Calu3 (cell line): ENCODE measurements around the gene DAPL1. TPM values are rescaled to one million over a fixed set of nuclear protein-coding genes. Genes with fewer than 3 reads are reported as not detected.

ENCODE experiments used
- BruUV-seq: library from RNA; stranded (reverse); fragments of 400-500 nt; replicated peaks from 2 replicates; lab custom pipeline; 2021; lab: Mats Ljungman, UMichigan
- CTCF ChIA-PET: fragments of 300-600 bp; sonication (Branson Sonifier 250); formaldehyde crosslinking; loops from one replicate; lab custom pipeline; 2022; ENCODE audit warnings: antibody characterized with exemption; lab: Charles Lee
- DNase-seq: peaks from one replicate; pipeline ENCODE4 v3.0.0; 2022
- H3K27ac Mint-ChIP-seq: one replicate; pipeline ENCODE4 v1.8.0; 2022; ENCODE audit warnings: mixed read lengths; ENCODE audit not compliant: unreplicated experiment
- H3K27me3 Mint-ChIP-seq: one replicate; pipeline ENCODE4 v1.8.0; 2022; ENCODE audit warnings: mixed read lengths; ENCODE audit not compliant: unreplicated experiment
- H3K36me3 Mint-ChIP-seq: one replicate; pipeline ENCODE4 v1.8.0; 2022; ENCODE audit warnings: mild to moderate bottlenecking, moderate library complexity, mixed read lengths; ENCODE audit not compliant: insufficient read depth, unreplicated experiment
- H3K4me1 Mint-ChIP-seq: one replicate; pipeline ENCODE4 v1.8.0; 2022; ENCODE audit warnings: mild to moderate bottlenecking, low read depth, mixed read lengths; ENCODE audit not compliant: unreplicated experiment
- H3K4me3 Mint-ChIP-seq: one replicate; pipeline ENCODE4 v1.8.0; 2022; ENCODE audit warnings: mild to moderate bottlenecking, low read depth, moderate library complexity, mixed read lengths; ENCODE audit not compliant: unreplicated experiment
- H3K9me3 Mint-ChIP-seq: one replicate; pipeline ENCODE4 v1.8.0; 2022; ENCODE audit warnings: low read depth, mixed read lengths; ENCODE audit not compliant: unreplicated experiment
- intact Hi-C: fragments of 100-400 bp; cut with micrococcal nuclease; formaldehyde crosslinking; loops from one replicate; pipeline ENCODE4 v1.10.0; 2022; ENCODE audit not compliant: unreplicated experiment
- total RNA-seq: library from RNA; stranded (reverse); gene quantifications from 2 replicates; pipeline ENCODE4 v1.2.3, GENCODE V29; 2022
- TF ChIP-seq, protein P1 (sequence below): fragments of 200-600 bp; IDR thresholded peaks from one replicate; pipeline ENCODE4 v1.8.0; 2022; ENCODE audit warnings: antibody characterized with exemption; ENCODE audit not compliant: unreplicated experiment

The DAPL1 gene
- total RNA-seq, 1 experiment from 2014 or later: not detected

DNA sequence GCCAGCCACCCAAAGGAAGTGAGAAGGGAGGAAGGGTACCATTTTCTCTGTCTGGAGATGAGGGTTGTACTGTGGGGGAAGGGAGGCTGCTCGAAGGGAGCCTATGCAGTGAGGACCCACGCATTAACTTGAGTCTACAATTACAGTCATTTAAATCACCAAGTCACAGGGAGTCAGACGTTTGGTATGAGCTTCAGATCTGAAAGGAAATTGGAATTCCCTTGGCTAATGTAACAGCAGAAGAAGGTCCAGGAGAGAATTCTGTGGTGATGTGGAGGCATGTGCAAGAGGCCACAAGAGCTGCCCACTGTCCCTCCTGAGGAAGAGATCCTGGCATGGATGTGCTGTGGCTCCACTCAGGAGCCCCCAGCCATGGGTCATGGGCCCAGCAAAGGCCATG is 22.5 kb downstream of the DAPL1 start:
- Mint-ChIP-seq H3K4me3 (no peak overlapping the region), H3K27ac (no peak overlapping the region), H3K36me3 (no peaks in the 10 kb centered on the region), H3K27me3 (peaks cover 61% of the 10 kb centered on the region), H3K4me1 (peaks cover 20% of the 10 kb centered on the region), H3K9me3 (peaks cover 3% of the 10 kb centered on the region)
- BruUV-seq: no TSS peak
- TF ChIP-seq, protein P1, sequence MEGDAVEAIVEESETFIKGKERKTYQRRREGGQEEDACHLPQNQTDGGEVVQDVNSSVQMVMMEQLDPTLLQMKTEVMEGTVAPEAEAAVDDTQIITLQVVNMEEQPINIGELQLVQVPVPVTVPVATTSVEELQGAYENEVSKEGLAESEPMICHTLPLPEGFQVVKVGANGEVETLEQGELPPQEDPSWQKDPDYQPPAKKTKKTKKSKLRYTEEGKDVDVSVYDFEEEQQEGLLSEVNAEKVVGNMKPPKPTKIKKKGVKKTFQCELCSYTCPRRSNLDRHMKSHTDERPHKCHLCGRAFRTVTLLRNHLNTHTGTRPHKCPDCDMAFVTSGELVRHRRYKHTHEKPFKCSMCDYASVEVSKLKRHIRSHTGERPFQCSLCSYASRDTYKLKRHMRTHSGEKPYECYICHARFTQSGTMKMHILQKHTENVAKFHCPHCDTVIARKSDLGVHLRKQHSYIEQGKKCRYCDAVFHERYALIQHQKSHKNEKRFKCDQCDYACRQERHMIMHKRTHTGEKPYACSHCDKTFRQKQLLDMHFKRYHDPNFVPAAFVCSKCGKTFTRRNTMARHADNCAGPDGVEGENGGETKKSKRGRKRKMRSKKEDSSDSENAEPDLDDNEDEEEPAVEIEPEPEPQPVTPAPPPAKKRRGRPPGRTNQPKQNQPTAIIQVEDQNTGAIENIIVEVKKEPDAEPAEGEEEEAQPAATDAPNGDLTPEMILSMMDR: no peak
- intact Hi-C loops: no loop called here
- DNase-seq: no peak
- CTCF ChIA-PET: no interaction called here

DNA sequence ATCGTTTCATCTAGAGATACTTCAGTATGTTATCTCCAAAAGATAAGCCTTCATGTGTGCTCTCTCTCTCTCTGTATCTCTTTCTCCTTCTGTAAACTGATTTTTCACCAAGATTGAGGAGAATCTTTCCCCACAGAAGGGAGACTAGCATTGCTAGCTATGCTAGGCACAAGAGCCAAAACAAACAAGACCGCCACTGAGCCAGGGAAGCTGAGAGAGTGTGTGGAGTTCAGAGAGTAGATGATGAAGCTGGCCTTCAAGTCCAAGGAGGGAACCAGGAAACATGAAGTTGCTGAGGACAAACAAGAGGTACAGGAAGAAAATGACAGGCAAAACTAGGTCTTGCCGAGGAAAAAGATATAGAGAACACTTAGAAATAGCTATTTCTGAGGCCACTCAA is 23.4 kb downstream of the DAPL1 start:
- BruUV-seq: no TSS peak
- DNase-seq: no peak
- peaks cover 18% of the 10 kb centered on the region for H3K4me1 Mint-ChIP-seq
- CTCF ChIA-PET: no interaction called here
- no peak overlapping the region for H3K27ac Mint-ChIP-seq
- H3K27me3 Mint-ChIP-seq: peaks cover 60% of the 10 kb centered on the region
- H3K36me3 Mint-ChIP-seq: no peaks in the 10 kb centered on the region
- intact Hi-C loops: no loop called here
- H3K4me3 Mint-ChIP-seq: no peak overlapping the region
- TF ChIP-seq, protein P1: no peak
- peaks cover 3% of the 10 kb centered on the region for H3K9me3 Mint-ChIP-seq

DNA sequence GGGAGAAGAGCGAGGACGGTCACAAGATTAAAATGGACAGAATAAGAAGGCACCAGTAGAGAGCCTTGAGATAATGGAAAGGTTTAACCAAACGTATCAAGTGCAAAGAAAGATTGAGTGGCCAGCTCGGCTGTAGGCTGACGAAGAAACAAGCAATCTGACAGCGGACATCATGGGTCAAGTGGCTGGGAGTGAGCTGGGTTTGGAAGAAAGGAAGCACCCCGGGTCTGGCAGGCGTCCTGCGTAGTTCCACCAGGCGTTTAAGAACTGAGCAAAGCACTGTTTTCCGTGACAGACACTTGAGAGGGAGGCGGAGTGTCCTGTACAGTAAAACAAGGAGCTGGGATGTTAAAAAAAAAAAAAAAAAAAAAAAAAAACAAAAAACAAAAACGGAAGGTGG is 27.1 kb downstream of the DAPL1 start:
- H3K9me3 Mint-ChIP-seq: peaks cover 3% of the 10 kb centered on the region
- H3K4me3 Mint-ChIP-seq: no peak overlapping the region
- CTCF ChIA-PET: no interaction called here
- intact Hi-C loops: no loop called here
- no TSS peak for BruUV-seq
- H3K27me3 Mint-ChIP-seq: peaks cover 53% of the 10 kb centered on the region
- TF ChIP-seq, protein P1: no peak
- DNase-seq: no peak
- no peak overlapping the region for H3K27ac Mint-ChIP-seq
- peaks cover 9% of the 10 kb centered on the region for H3K4me1 Mint-ChIP-seq
- no peaks in the 10 kb centered on the region for H3K36me3 Mint-ChIP-seq

DNA sequence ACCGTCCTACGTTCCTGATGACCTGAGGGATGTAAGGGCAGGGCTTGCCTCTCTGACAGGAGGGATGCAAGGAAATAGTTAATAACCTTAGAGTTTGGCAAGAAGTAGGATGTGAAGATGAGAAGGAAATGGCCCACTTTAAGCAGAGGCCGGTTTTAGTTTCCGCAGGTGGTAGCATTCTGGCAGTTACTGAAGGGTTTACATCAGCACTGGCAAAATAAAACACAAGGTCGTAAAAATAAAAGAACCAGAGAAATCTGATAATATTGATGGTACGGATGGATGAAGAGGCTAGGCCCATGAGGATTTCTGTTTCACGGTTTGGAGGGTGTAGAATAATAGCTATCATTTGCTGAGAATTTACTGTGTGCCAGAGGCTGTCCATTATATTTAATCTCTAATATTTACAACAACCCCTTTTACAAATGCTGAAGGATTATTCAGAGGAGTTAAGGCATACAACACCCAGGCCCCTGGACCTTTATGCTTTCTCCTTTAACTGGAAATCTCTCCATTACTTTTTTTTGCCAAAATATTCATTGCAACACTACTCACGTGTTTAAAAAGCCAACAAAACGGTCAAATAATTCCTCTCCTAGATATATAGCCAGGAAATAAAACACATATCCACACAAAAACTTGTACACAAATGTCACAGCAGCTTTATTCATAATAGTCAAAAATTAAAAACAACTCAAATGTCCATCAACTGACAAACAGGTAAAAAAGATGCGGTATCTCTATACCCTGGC is 28.5 kb downstream of the DAPL1 start:
- Mint-ChIP-seq H3K27ac (no peak overlapping the region), H3K4me1 (peaks cover 3% of the 10 kb centered on the region), H3K27me3 (peaks cover 39% of the 10 kb centered on the region), H3K36me3 (no peaks in the 10 kb centered on the region), H3K4me3 (no peak overlapping the region), H3K9me3 (no peaks in the 10 kb centered on the region)
- TF ChIP-seq, protein P1: no peak
- no peak for DNase-seq
- intact Hi-C loops: no loop called here
- no TSS peak for BruUV-seq
- CTCF ChIA-PET: no interaction called here
